ENCODE results near the gene IPO11. TPM values are rescaled to one million over a fixed set of nuclear protein-coding genes. Genes with fewer than 3 reads are reported as not detected.
A peak's percentile ranks its signal among the peaks of the same experiment; 100 is the strongest.

The IPO11 gene
- total and polyA plus RNA-seq, 5 donors from 2014 or later, result 3.7 to 23.3 (median 6.8) TPM

GRCh38 chr5:62585306-62585705, 172.7 kb downstream of the IPO11 start:
- Histone ChIP-seq H3K4me3 (ENCODE audit: low read depth, low read length) (no peak overlapping the region), H3K9me3 (ENCODE audit: control insufficient read depth in 2 of 2, low read length in 2 of 2) (no peaks in the 10 kb centered on the region), H3K27me3 (ENCODE audit: control insufficient read depth, insufficient read depth, low read length) (no peaks in the 10 kb centered on the region), H3K27ac (ENCODE audit: insufficient read depth, low read length, poor library complexity, severe bottlenecking) (no peak overlapping the region), H3K4me1 (ENCODE audit: control insufficient read depth, insufficient read depth, low read length, poor library complexity, severe bottlenecking) (no peaks in the 10 kb centered on the region), H3K36me3 (ENCODE audit: control insufficient read depth, insufficient read depth, low read length) (peaks cover 2% of the 10 kb centered on the region)
- Mint-ChIP-seq H3K27ac (peak overlapping the region in 1 of 3 donors; percentile 21), H3K36me3 (peaks cover 35% of the 10 kb centered on the region), H3K27me3 (no peaks in the 10 kb centered on the region), H3K4me1 (peaks cover 10 to 17% (median 13%) of the 10 kb centered on the region in 4 donors), H3K9me3 (no peaks in the 10 kb centered on the region), H3K4me3 (no peak overlapping the region)
- ATAC-seq (ENCODE audit: low read depth in 2 of 2) (no peak), DNase-seq (no peak)

DNA sequence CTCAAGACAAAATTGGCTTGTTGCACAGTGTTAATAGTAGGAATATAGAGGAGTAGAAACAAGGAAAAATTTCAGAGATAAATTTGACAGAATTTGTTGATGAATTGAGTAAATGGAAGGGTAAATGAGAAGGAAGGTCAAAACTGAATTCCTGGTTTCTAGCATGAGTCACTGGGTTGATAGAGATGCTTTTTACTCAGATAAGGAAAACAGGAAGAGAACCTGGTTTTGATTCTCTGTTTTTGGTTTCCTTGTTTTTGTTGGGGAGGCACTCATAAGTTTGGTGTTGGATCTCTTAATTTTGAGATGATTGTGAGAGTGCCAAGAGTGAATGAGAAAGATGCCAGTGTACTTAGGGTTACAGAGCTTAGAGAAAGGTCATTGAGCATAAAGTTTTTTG, 173.2 kb downstream of the IPO11 start:
- H3K4me3 ChIP-seq (ENCODE audit: low read depth, low read length), result no peak overlapping the region
- H3K4me1 ChIP-seq (ENCODE audit: control insufficient read depth, insufficient read depth, low read length, poor library complexity, severe bottlenecking), result no peaks in the 10 kb centered on the region
- ATAC-seq (ENCODE audit: low read depth in 2 of 2), result no peak
- Mint-ChIP-seq H3K27ac (peak overlapping the region in 2 of 3 donors; percentile 21 to 52), H3K27me3 (no peaks in the 10 kb centered on the region), H3K4me1 (peaks cover 10 to 12% (median 11%) of the 10 kb centered on the region in 4 donors), H3K9me3 (no peaks in the 10 kb centered on the region), H3K36me3 (peaks cover 32% of the 10 kb centered on the region), H3K4me3 (no peak overlapping the region)
- DNase-seq, result no peak
- H3K27ac ChIP-seq (ENCODE audit: insufficient read depth, low read length, poor library complexity, severe bottlenecking), result no peak overlapping the region
- H3K36me3 ChIP-seq (ENCODE audit: control insufficient read depth, insufficient read depth, low read length), result no peaks in the 10 kb centered on the region
- no peaks in the 10 kb centered on the region for H3K9me3 ChIP-seq (ENCODE audit: control insufficient read depth in 2 of 2, low read length in 2 of 2)
- no peaks in the 10 kb centered on the region for H3K27me3 ChIP-seq (ENCODE audit: control insufficient read depth, insufficient read depth, low read length)

DNA sequence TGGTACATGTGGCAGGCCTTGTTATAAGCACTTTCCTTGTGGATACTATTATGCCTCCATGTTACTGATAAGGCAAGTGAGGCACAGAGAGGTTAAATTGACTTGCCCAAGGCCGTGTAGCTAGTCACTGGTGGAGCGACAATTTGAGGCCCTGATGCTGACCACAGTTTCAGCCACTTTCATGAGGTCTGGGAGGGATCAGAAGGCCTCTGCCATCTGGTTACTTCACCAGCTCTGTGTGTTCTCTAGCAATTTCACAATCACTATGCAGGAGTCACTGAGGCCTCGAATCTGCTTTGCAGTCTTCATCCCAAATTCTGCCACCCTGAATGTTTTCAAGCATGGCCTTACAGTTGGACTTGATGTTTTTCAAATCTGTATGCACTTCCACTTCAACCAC, 175.2 kb downstream of the IPO11 start:
- Histone ChIP-seq H3K4me3 (ENCODE audit: low read depth, low read length) (no peak overlapping the region), H3K9me3 (ENCODE audit: control insufficient read depth in 2 of 2, low read length in 2 of 2) (no peaks in the 10 kb centered on the region), H3K27me3 (ENCODE audit: control insufficient read depth, insufficient read depth, low read length) (no peaks in the 10 kb centered on the region), H3K27ac (ENCODE audit: insufficient read depth, low read length, poor library complexity, severe bottlenecking) (no peak overlapping the region), H3K36me3 (ENCODE audit: control insufficient read depth, insufficient read depth, low read length) (peaks cover 10% of the 10 kb centered on the region), H3K4me1 (ENCODE audit: control insufficient read depth, insufficient read depth, low read length, poor library complexity, severe bottlenecking) (no peaks in the 10 kb centered on the region)
- peaks cover 36% of the 10 kb centered on the region for H3K36me3 Mint-ChIP-seq
- peaks cover 6 to 12% (median 9%) of the 10 kb centered on the region in 4 donors for H3K4me1 Mint-ChIP-seq
- no peaks in the 10 kb centered on the region for H3K27me3 Mint-ChIP-seq
- DNase-seq, result no peak
- no peaks in the 10 kb centered on the region for H3K9me3 Mint-ChIP-seq
- H3K27ac Mint-ChIP-seq, result peak overlapping the region in 1 of 3 donors; percentile 43
- ATAC-seq (ENCODE audit: low read depth in 2 of 2), result no peak
- H3K4me3 Mint-ChIP-seq, result no peak overlapping the region

DNA sequence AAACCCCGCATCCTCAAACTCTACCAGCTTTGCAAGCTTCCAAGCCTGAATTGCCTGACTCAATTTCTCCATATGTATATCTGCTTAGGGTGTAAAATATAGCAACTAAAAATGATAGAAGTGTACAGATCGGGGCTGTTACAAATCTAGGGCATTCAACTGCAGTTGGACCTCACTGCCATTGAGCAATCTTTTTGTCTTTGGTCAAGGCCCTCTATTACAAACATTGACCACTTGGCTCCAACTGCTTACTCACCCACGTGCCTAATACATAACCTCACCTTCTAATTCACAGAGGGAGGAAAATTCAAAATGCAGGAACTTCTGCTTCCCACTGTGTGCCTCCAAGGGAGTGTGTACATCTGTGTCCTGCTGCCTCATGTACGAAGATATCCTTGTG, 176.1 kb downstream of the IPO11 start:
- Mint-ChIP-seq H3K4me1 (peaks cover 6 to 20% (median 16%) of the 10 kb centered on the region in 4 donors), H3K9me3 (no peaks in the 10 kb centered on the region), H3K27me3 (no peaks in the 10 kb centered on the region), H3K36me3 (peaks cover 42% of the 10 kb centered on the region), H3K27ac (peak overlapping the region in 1 of 3 donors; percentile 45), H3K4me3 (no peak overlapping the region)
- H3K4me1 ChIP-seq (ENCODE audit: control insufficient read depth, insufficient read depth, low read length, poor library complexity, severe bottlenecking), result no peaks in the 10 kb centered on the region
- no peak overlapping the region for H3K4me3 ChIP-seq (ENCODE audit: low read depth, low read length)
- peaks cover 10% of the 10 kb centered on the region for H3K36me3 ChIP-seq (ENCODE audit: control insufficient read depth, insufficient read depth, low read length)
- H3K27ac ChIP-seq (ENCODE audit: insufficient read depth, low read length, poor library complexity, severe bottlenecking), result no peak overlapping the region
- ATAC-seq (ENCODE audit: low read depth in 2 of 2) (no peak), DNase-seq (no peak)
- H3K27me3 ChIP-seq (ENCODE audit: control insufficient read depth, insufficient read depth, low read length), result no peaks in the 10 kb centered on the region
- H3K9me3 ChIP-seq (ENCODE audit: control insufficient read depth in 2 of 2, low read length in 2 of 2), result no peaks in the 10 kb centered on the region

DNA sequence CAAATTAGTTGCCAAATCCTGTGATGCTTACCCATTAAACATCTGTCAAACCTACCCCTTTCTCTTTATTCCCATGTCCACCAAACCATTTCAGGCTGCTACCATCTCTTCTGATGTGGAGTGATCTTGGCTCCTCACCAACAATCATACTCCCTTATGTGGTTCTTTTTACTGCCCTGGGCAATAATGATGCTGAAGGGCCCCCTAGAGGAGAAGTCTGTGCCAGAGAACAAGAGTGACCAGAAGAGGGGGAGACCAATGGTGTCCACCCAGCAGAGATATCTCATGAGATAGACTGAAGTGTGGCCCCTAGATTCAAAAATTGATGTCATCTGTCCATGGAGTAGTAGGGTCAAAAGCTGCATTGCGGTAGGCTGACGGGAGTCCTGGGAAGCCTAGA, 176.9 kb downstream of the IPO11 start:
- Histone ChIP-seq H3K36me3 (ENCODE audit: control insufficient read depth, insufficient read depth, low read length) (peaks cover 10% of the 10 kb centered on the region), H3K9me3 (ENCODE audit: control insufficient read depth in 2 of 2, low read length in 2 of 2) (no peaks in the 10 kb centered on the region), H3K4me3 (ENCODE audit: low read depth, low read length) (no peak overlapping the region), H3K27me3 (ENCODE audit: control insufficient read depth, insufficient read depth, low read length) (no peaks in the 10 kb centered on the region), H3K27ac (ENCODE audit: insufficient read depth, low read length, poor library complexity, severe bottlenecking) (no peak overlapping the region), H3K4me1 (ENCODE audit: control insufficient read depth, insufficient read depth, low read length, poor library complexity, severe bottlenecking) (no peaks in the 10 kb centered on the region)
- H3K36me3 Mint-ChIP-seq, result peaks cover 43% of the 10 kb centered on the region
- peaks cover 10 to 20% (median 15%) of the 10 kb centered on the region in 4 donors for H3K4me1 Mint-ChIP-seq
- no peak overlapping the region for H3K27ac Mint-ChIP-seq
- no peaks in the 10 kb centered on the region for H3K9me3 Mint-ChIP-seq
- H3K4me3 Mint-ChIP-seq, result no peak overlapping the region
- DNase-seq, result no peak
- H3K27me3 Mint-ChIP-seq, result no peaks in the 10 kb centered on the region
- no peak for ATAC-seq (ENCODE audit: low read depth in 2 of 2)

GRCh38 chr5:62590387-62590786, 177.8 kb downstream of the IPO11 start:
- no peaks in the 10 kb centered on the region for H3K9me3 Mint-ChIP-seq
- DNase-seq (no peak), ATAC-seq (ENCODE audit: low read depth in 2 of 2) (no peak)
- Histone ChIP-seq H3K27me3 (ENCODE audit: control insufficient read depth, insufficient read depth, low read length) (no peaks in the 10 kb centered on the region), H3K27ac (ENCODE audit: insufficient read depth, low read length, poor library complexity, severe bottlenecking) (no peak overlapping the region), H3K4me1 (ENCODE audit: control insufficient read depth, insufficient read depth, low read length, poor library complexity, severe bottlenecking) (no peaks in the 10 kb centered on the region), H3K9me3 (ENCODE audit: control insufficient read depth in 2 of 2, low read length in 2 of 2) (no peaks in the 10 kb centered on the region), H3K36me3 (ENCODE audit: control insufficient read depth, insufficient read depth, low read length) (peaks cover 10% of the 10 kb centered on the region), H3K4me3 (ENCODE audit: low read depth, low read length) (no peak overlapping the region)
- H3K36me3 Mint-ChIP-seq, result peaks cover 49% of the 10 kb centered on the region
- H3K4me3 Mint-ChIP-seq, result no peak overlapping the region
- peaks cover 13 to 14% (median 13%) of the 10 kb centered on the region in 4 donors for H3K4me1 Mint-ChIP-seq
- H3K27ac Mint-ChIP-seq, result peak overlapping the region in 1 of 3 donors; percentile 79
- H3K27me3 Mint-ChIP-seq, result no peaks in the 10 kb centered on the region

- Mint-ChIP-seq H3K4me1 (peaks cover 10 to 20% (median 13%) of the 10 kb centered on the region in 4 donors), H3K27me3 (no peaks in the 10 kb centered on the region), H3K36me3 (peaks cover 38% of the 10 kb centered on the region), H3K4me3 (no peak overlapping the region), H3K9me3 (no peaks in the 10 kb centered on the region), H3K27ac (no peak overlapping the region)
- no peaks in the 10 kb centered on the region for H3K4me1 ChIP-seq (ENCODE audit: control insufficient read depth, insufficient read depth, low read length, poor library complexity, severe bottlenecking)
- H3K9me3 ChIP-seq (ENCODE audit: control insufficient read depth in 2 of 2, low read length in 2 of 2), result no peaks in the 10 kb centered on the region
- peaks cover 10% of the 10 kb centered on the region for H3K36me3 ChIP-seq (ENCODE audit: control insufficient read depth, insufficient read depth, low read length)
- H3K27ac ChIP-seq (ENCODE audit: insufficient read depth, low read length, poor library complexity, severe bottlenecking), result no peak overlapping the region
- no peaks in the 10 kb centered on the region for H3K27me3 ChIP-seq (ENCODE audit: control insufficient read depth, insufficient read depth, low read length)
- ATAC-seq (ENCODE audit: low read depth in 2 of 2), result no peak
- DNase-seq, result no peak
- H3K4me3 ChIP-seq (ENCODE audit: low read depth, low read length), result no peak overlapping the region
Observed at GRCh38 chr5:62592558-62592957, 180.0 kb downstream of the IPO11 start.

- no peak overlapping the region for H3K4me3 ChIP-seq (ENCODE audit: low read depth, low read length)
- H3K9me3 ChIP-seq (ENCODE audit: control insufficient read depth in 2 of 2, low read length in 2 of 2), result no peaks in the 10 kb centered on the region
- peaks cover 10 to 20% (median 13%) of the 10 kb centered on the region in 4 donors for H3K4me1 Mint-ChIP-seq
- ATAC-seq (ENCODE audit: low read depth in 2 of 2), result no peak
- H3K27me3 ChIP-seq (ENCODE audit: control insufficient read depth, insufficient read depth, low read length), result no peaks in the 10 kb centered on the region
- H3K27me3 Mint-ChIP-seq, result no peaks in the 10 kb centered on the region
- H3K36me3 Mint-ChIP-seq, result peaks cover 38% of the 10 kb centered on the region
- H3K27ac ChIP-seq (ENCODE audit: insufficient read depth, low read length, poor library complexity, severe bottlenecking), result no peak overlapping the region
- H3K4me3 Mint-ChIP-seq, result no peak overlapping the region
- no peak overlapping the region for H3K27ac Mint-ChIP-seq
- H3K9me3 Mint-ChIP-seq, result no peaks in the 10 kb centered on the region
- H3K36me3 ChIP-seq (ENCODE audit: control insufficient read depth, insufficient read depth, low read length), result peaks cover 10% of the 10 kb centered on the region
- H3K4me1 ChIP-seq (ENCODE audit: control insufficient read depth, insufficient read depth, low read length, poor library complexity, severe bottlenecking), result no peaks in the 10 kb centered on the region
- no peak for DNase-seq
Observed at GRCh38 chr5:62593331-62593730, 180.8 kb downstream of the IPO11 start.

All from CD4-positive, CD25-positive, alpha-beta regulatory T cell (primary cell).